Kidney (tissue), 14 donors: ENCODE measurements around the gene RGS3. TPM values are rescaled to one million over a fixed set of nuclear protein-coding genes. Genes with fewer than 3 reads are reported as not detected.
"Not testable (repeated sequence)": the region's sequence is repeated elsewhere in the genome, so short reads cannot be mapped to it uniquely, and the experiment has no call there.

ENCODE experiments used
- DNase-seq, 5 donors: peaks; one replicate each; pipeline ENCODE4 v3.0.0-alpha.2; 2013 to 2020
- FAIRE-seq: peaks from 2 replicates; lab custom pipeline; 2012; peaks lifted over from hg19 to GRCh38; lab: Jason Lieb, UNC
- H3K27ac ChIP-seq, 2 donors: one replicate each; pipeline ENCODE4 v1.7.0; 2013; ENCODE audit warnings: low read depth in 2 of 2, low read length in 2 of 2, inconsistent platforms in 1 of 2
- H3K27me3 ChIP-seq: one replicate; pipeline ENCODE4 v1.7.1; 2013; ENCODE audit warnings: low read length, inconsistent platforms; ENCODE audit not compliant: control insufficient read depth, insufficient read depth
- H3K36me3 ChIP-seq, 3 donors: one replicate each; pipeline versions ENCODE4 v1.7.0 to v1.7.1; 2013; ENCODE audit warnings: low read length in 3 of 3, control low read depth in 1 of 3, inconsistent platforms in 1 of 3; ENCODE audit not compliant: insufficient read depth in 3 of 3, control insufficient read depth in 2 of 3
- H3K4me1 ChIP-seq, 3 donors: one replicate each; pipeline versions ENCODE4 v1.7.0 to v1.7.1; 2013; ENCODE audit warnings: low read length in 3 of 3, inconsistent platforms in 1 of 3, low read depth in 1 of 3; ENCODE audit not compliant: control insufficient read depth in 2 of 3, insufficient read depth in 2 of 3
- H3K4me3 ChIP-seq, 3 donors: one replicate each; pipeline versions ENCODE4 v1.7.0 to v1.8.1; 2013; ENCODE audit warnings: low read length in 3 of 3, control low read depth in 1 of 3, inconsistent platforms in 1 of 3
- H3K9ac ChIP-seq, 3 donors: one replicate each; pipeline versions ENCODE4 v1.7.0 to v1.7.1; 2013; ENCODE audit warnings: low read length in 3 of 3, control low read depth in 1 of 3, inconsistent platforms in 1 of 3
- H3K9me3 ChIP-seq, 3 donors: one replicate each; pipeline versions ENCODE4 v1.7.0 to v1.7.1; 2013; ENCODE audit warnings: low read length in 3 of 3, control low read depth in 1 of 3, inconsistent platforms in 1 of 3; ENCODE audit not compliant: control insufficient read depth in 2 of 3, insufficient read depth in 1 of 3
- intact Hi-C: fragments of 100-400 bp; cut with DNase I; formaldehyde crosslinking; loops from one replicate; pipeline ENCODE4 v1.11.1; 2022
- polyA plus RNA-seq: library from polyadenylated mRNA; stranded (reverse); fragments of 350-450 nt; fragmentation: Illumina TruSeq; extraction: RNeasy Lipid Tissue Mini Kit (QIAGEN cat#74804); gene quantifications from one replicate; pipeline ENCODE4 v1.2.3, GENCODE V29; 2014; ENCODE audit warnings: low read depth, low replicate concordance; ENCODE audit not compliant: insufficient read depth
- total RNA-seq: library from RNA; stranded (reverse); fragmentation: NEBNext Ultra II Directional; extraction: Animal tissue kit (Norgen Biotek cat#: 25700); gene quantifications from one replicate; pipeline ENCODE4 v1.2.1, GENCODE V29; 2021
- TF ChIP-seq, protein P1 (sequence below): IDR thresholded peaks from 3 replicates; pipeline ENCODE4 v1.5.1; 2012; ENCODE audit warnings: mild to moderate bottlenecking, moderate library complexity, borderline replicate concordance; ENCODE audit not compliant: insufficient read depth; ENCODE audit errors: extremely low read depth
- donor health status: control.
- donor health status: control.
- donor health status: control.
- donor health status: control.
- donor health status: control.
- donor health status: DM: yes; HTN: yes; CAD: no.
- donor health status: Normal renal cell carcinoma (clear cell type).

The RGS3 gene
- total and polyA plus RNA-seq, 2 donors from 2014 or later = 114 to 137 TPM

- intact Hi-C loops = no loop called here
- Histone ChIP-seq H3K36me3 (peaks cover 0 to 8% (median 5%) of the 10 kb centered on the region in 3 donors), H3K4me1 (no peaks in the 10 kb centered on the region), H3K9me3 (no peaks in the 10 kb centered on the region), H3K27me3 (no peaks in the 10 kb centered on the region), H3K27ac (no peak overlapping the region), H3K9ac (no peak overlapping the region), H3K4me3 (no peak overlapping the region)
- FAIRE-seq (no peak), DNase-seq (peak in 1 of 5 donors; percentile 7)
- TF ChIP-seq, protein P1, sequence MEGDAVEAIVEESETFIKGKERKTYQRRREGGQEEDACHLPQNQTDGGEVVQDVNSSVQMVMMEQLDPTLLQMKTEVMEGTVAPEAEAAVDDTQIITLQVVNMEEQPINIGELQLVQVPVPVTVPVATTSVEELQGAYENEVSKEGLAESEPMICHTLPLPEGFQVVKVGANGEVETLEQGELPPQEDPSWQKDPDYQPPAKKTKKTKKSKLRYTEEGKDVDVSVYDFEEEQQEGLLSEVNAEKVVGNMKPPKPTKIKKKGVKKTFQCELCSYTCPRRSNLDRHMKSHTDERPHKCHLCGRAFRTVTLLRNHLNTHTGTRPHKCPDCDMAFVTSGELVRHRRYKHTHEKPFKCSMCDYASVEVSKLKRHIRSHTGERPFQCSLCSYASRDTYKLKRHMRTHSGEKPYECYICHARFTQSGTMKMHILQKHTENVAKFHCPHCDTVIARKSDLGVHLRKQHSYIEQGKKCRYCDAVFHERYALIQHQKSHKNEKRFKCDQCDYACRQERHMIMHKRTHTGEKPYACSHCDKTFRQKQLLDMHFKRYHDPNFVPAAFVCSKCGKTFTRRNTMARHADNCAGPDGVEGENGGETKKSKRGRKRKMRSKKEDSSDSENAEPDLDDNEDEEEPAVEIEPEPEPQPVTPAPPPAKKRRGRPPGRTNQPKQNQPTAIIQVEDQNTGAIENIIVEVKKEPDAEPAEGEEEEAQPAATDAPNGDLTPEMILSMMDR = no peak
Observed at GRCh38 chr9:113485761-113486115, 22.2 kb downstream of the RGS3 start.

GRCh38 chr9:113486327-113486726, 22.8 kb downstream of the RGS3 start:
- no peak for FAIRE-seq

DNA sequence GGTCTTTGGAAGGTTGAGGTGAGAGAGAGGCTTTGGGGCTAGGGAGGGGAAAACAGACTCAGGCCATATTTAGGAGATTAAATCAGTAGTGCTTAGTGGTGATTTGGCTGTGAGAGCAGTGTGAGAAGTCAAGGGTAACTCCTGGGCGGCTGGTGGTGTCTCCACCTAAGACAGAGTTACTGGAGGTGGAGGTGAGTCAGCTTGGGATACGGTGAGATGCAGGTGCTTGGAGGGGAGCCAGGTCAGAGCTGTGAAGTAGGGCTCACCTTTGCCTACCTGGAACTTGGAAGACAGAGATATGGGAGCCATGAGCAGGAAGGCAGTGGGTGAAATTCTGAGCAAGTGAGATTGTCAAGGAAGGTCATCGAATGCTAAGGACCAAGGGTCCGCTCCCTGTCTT, 24.5 kb downstream of the RGS3 start:
- DNase-seq = peak in 1 of 5 donors; percentile 1
- peaks cover 0 to 8% (median 5%) of the 10 kb centered on the region in 3 donors for H3K36me3 ChIP-seq
- no peak overlapping the region for H3K27ac ChIP-seq
- peaks cover 6 to 9% (median 9%) of the 10 kb centered on the region in 3 donors for H3K4me1 ChIP-seq
- TF ChIP-seq, protein P1 = no peak
- no peak overlapping the region for H3K9ac ChIP-seq
- no peaks in the 10 kb centered on the region for H3K27me3 ChIP-seq
- H3K4me3 ChIP-seq = no peak overlapping the region
- H3K9me3 ChIP-seq = no peaks in the 10 kb centered on the region
- no peak for FAIRE-seq
- intact Hi-C loops = no loop called here

More at GRCh38 chr9:113486327-113486726, 22.8 kb downstream of the RGS3 start:
- Histone ChIP-seq H3K4me1 (no peaks in the 10 kb centered on the region), H3K36me3 (peaks cover 0 to 8% (median 5%) of the 10 kb centered on the region in 3 donors), H3K9me3 (no peaks in the 10 kb centered on the region), H3K4me3 (no peak overlapping the region), H3K27ac (no peak overlapping the region), H3K9ac (no peak overlapping the region), H3K27me3 (no peaks in the 10 kb centered on the region)
- peak in 1 of 5 donors; percentile 2 for DNase-seq
- TF ChIP-seq, protein P1 = no peak
- intact Hi-C loops = no loop called here

DNA sequence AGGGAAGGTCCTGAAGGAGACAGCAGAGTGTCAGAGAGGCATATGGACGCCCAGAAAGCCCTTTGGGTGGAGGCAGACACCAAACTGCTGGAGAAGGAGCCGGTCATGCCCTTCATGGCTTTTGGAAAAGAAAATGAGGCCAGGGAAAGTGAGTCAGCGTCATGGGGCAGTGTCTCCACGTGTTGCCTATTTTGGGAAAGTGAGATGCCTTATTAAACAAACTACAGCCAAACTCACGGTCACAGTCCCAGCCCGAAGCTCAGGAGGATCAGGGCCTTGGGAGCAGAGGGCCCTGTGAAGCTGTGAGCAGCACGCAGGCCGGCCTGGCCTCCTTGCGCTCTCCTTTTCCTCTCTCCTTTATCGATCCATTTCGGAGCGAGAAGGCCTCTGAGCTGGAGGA, 25.0 kb downstream of the RGS3 start:
- FAIRE-seq (no peak), DNase-seq (peak in 1 of 5 donors; percentile 10)
- Histone ChIP-seq H3K4me1 (peaks cover 6 to 12% (median 9%) of the 10 kb centered on the region in 3 donors), H3K4me3 (no peak overlapping the region), H3K9ac (no peak overlapping the region), H3K36me3 (peaks cover 0 to 8% (median 5%) of the 10 kb centered on the region in 3 donors), H3K27me3 (no peaks in the 10 kb centered on the region), H3K27ac (no peak overlapping the region), H3K9me3 (no peaks in the 10 kb centered on the region)
- TF ChIP-seq, protein P1 = no peak
- intact Hi-C loops = no loop called here

GRCh38 chr9:113491147-113491546, 27.6 kb downstream of the RGS3 start:
- H3K27ac ChIP-seq, H3K9ac ChIP-seq, intact Hi-C loops, H3K4me3 ChIP-seq, H3K27me3 ChIP-seq, H3K9me3 ChIP-seq, H3K36me3 ChIP-seq, FAIRE-seq: not testable (repeated sequence)
- H3K4me1 ChIP-seq = peaks cover 6 to 12% (median 9%) of the 10 kb centered on the region in 3 donors
- peak in 1 of 5 donors; percentile 24 for DNase-seq
